Stimulated activated CD4-positive, alpha-beta T cell treated with anti-CD3 and anti-CD28 coated beads, TNF-alpha, amount 100 ng/mL, for 48 hours (primary cell): Measurements from ENCODE around the gene DPF3.
"Not testable (repeated sequence)": the region's sequence is repeated elsewhere in the genome, so short reads cannot be mapped to it uniquely, and the experiment has no call there.

Experiments
- DNase-seq, 3 donors: peaks; one replicate each; pipeline ENCODE4 v3.0.0-alpha.2; 2020; ENCODE audit warnings: low read depth in 3 of 3

The DPF3 gene

DNA sequence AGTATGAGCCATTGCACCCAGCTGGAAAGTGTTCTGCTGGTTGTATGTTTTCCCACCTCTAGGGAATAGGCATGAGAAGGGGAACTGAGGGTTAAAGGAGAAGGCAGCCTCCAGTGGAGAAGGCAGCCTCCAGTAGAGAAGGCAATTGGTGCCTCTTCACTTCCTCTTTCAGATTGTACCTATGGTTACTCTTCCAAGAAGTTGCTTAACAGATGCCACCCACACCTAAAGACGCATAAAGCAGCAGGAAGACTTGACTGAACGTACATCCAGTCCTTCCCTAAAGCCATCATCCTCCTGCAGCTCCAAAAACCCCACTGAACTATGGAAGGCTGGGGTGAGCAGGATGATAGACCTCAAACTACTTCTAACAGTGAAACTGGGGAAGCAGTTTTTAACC, 13.1 kb downstream of the DPF3 start:
- DNase-seq: no peak

- DNase-seq: no peak
Measured at GRCh38 chr14:72880164-72880563, 13.7 kb downstream of the DPF3 start.

DNA sequence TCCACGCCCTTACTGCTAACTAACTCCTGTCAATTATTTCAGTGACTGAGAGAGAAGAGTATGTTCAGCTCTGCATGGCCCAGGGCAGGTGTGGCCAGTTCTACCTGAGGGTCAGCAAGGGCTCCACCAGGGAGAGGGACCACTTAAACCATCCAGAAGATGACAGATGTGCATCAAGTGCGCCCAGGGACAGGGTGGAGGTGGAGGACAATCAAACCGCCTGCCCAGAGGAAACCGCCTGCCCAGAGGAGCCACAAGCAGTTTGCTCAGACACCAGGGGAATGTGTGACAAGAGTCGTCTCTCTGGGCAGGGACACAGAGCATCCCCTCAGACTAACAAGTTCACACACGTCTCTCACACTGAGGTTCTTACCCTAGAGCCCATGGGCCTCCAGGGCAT, 14.5 kb downstream of the DPF3 start:
- no peak for DNase-seq

- no peak for DNase-seq
Measured at GRCh38 chr14:72878746-72879145, 15.2 kb downstream of the DPF3 start.

- DNase-seq: no peak
Measured at GRCh38 chr14:72876710-72877063, 17.2 kb downstream of the DPF3 start.

DNA sequence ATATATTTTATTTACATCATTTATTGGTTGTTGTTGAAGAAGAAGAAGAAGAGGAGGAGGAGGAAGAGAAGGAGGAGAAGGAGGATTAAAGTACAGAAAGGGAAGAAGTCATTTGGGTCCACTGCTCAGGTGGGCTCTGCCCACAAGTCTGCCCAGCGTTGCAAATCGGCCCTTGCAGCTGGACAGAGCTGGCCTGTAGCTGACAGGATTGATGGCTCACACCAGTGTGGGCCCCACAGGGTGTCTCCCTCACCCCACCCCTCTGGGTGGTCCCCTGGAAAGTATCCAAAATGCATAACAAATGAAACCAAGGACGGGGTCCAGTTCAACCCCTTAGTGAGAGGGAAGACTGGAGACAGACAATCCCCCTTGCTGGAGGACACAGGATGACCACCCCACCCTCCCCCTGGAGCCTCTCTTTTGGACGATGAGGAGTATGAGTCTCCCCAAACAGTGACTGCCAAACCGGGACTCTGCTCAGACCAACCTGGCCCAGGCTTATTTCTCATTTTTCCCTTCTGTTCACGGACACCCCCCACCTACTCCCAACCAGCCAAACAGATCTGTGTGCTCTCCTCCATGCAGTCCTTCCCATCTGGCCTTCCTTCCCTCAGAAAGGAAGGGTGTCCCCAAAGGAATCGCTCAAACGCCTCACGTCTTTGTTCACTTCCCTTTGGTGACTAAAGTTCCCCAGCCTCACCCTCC, 17.7 kb downstream of the DPF3 start:
- DNase-seq: no peak

DNA sequence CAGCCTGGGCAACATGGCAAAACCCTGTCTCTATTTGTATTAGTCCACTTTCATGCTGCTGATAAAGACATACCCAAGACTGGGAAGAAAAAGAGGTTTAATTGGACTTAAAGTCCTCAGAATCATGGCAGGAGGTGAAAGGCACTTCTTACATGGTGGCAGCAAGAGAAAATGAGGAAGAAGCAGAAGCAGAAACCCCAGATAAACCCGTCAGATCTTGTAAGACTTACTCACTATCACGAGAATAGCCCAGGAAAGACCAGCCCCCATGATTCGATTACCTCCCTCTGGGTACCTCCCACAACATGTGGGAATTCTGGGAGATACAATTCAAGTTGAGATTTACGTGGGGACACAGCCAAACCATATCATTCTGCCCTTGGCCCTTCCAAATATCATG, 23.0 kb downstream of the DPF3 start:
- not testable (repeated sequence) for DNase-seq

GRCh38 chr14:72869407-72870329, 24.2 kb downstream of the DPF3 start:
- no peak for DNase-seq

DNA sequence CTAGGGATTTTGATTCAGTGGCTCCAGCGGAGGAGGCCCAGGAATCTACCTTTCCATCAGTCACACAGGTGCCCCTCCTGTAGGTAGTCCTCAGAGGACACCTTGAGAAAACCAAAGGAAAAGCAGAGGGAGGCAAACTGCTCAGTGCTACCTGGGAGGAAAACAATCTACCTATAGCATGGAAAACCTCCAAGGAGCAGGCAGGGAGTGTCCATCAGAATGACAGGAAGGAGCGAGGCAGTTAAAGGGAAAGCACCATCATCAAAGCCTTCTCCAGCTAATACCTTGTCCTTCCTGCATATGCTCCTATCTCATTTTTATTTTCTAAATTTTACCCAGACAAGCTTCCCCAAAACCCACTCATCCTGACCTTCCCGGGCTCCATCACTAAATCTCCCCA, 25.4 kb downstream of the DPF3 start:
- no peak for DNase-seq

- DNase-seq: no peak
Measured at GRCh38 chr14:72864712-72865365, 29.1 kb downstream of the DPF3 start.

GRCh38 chr14:72863216-72864006, 30.5 kb downstream of the DPF3 start:
- no peak for DNase-seq

GRCh38 chr14:72856530-72857266, 37.2 kb downstream of the DPF3 start:
- DNase-seq: no peak

- DNase-seq: no peak
Measured at GRCh38 chr14:72855913-72856312, 38.0 kb downstream of the DPF3 start.

DNA sequence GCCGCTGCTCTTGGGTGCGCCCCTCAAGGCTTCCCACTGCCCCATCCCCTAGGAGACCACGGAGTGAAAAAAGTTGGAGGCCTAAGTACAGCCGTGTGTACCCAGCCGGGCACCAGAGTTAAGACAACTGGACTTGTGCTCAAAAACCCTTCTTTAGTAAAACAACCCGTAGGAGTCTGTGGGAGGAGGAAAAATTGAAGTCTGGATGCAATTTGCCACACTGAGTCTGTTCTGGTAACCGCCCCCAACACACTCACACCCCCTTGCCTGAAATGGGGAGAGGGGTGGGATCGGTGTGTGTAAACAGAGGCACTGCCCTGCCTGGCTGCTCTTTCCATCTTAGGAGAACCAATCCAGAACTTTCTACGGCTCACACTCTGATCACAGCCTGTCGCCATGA, 41.7 kb downstream of the DPF3 start:
- DNase-seq: no peak

DNA sequence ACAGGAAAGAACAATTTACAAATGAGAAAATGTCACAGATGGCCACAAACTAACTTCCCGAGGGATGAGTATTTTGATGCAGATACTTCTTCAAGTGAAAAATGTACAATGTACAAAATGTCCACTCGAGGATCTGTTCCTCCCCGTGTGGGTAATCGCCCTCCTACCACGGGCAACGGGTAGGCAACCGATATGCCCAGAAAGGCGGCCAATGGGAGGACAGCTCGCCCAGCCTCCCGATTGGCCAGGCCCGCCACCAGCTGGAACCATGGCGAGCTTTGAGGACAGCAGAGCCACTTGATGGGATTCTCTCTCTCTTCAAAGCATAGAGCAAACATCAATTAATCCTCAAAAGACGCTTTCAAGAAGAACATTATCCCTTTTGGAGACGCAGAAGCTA, 42.3 kb downstream of the DPF3 start:
- no peak for DNase-seq

DNA sequence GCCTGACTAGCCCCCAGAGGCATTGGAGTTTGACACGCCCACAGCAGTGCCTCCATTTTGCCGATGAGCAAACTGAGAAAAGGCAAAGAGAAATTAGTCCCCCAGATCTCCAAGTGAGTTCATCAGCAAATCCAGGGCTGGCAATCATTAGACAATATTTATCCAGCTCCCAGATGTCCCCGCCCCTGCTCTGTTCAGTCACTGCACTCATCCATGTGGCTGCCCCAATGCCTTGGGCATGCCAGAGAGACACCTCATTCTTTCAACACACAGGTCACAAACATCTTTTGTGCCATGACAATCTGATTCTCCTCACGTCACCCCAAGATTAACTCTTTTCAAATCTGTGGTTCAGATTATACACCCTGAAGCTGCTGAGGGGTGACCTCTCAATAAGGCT, 43.5 kb downstream of the DPF3 start:
- no peak for DNase-seq

GRCh38 chr14:72849222-72849621, 44.7 kb downstream of the DPF3 start:
- DNase-seq: no peak

GRCh38 chr14:72847721-72848120, 46.2 kb downstream of the DPF3 start:
- DNase-seq: no peak

DNA sequence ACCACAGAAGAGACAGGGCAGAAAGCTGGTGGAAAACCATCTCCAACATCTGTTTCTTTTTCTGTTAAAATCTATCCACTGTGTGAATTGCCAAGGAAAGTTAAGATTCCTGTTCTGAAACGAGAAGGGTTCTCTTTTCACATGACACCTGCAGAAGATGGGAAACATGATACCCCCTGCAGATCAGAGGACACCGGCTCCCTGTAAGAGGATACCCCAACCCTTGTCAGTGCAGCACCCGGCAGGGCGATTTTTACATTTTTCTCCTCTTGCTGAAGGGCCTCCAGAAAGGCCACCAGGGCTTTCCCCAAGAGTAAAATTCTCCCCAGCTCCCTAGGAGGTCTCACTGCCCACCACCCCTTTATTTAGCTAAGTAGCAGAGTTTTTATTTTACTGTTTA, 48.2 kb downstream of the DPF3 start:
- DNase-seq: no peak

DNA sequence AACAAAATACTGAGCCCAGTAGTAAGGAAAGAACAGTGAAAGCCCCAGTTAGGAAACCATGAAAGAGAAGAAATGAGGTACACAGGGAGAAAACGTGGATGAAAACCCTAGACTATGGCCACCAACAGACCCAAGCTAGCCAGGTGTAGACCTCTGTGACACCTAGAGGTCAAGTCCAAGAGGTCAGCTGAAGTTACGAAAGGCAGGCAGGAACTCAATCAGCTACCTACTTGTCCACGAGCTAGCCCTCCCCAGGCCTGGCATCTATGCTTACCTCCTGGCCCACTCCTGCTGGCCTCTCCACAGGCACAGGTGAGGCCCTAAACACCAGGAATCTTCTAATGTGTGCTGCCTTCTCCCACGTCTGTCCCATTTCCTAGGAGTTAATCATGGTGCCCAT, 48.7 kb downstream of the DPF3 start:
- DNase-seq: no peak

DNA sequence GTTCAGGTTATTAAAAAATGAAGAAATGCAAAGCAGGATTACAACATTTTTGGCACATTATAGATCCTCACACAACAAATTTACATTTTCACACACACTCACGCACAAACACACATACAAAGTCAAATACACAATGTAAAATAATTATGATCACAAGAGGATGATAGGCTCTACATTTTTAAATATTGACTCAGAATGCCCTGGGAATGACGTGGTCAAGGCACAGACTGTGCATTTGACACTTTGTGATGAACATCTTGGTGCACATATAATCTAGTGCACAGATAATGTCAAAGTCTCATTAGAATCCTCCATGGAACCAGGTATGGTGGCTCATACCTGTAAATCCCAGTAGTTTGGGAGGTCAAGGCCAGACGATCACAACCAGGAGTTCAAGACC, 49.4 kb downstream of the DPF3 start:
- no peak for DNase-seq
